Smooth muscle cell (in vitro differentiated cells): ENCODE results near the gene GRM7. TPM values are rescaled to one million over a fixed set of nuclear protein-coding genes. Genes with fewer than 3 reads are reported as not detected.

Experiments used
- DNase-seq: peaks from one replicate; lab custom pipeline; 2025; ENCODE audit not compliant: unreplicated experiment; lab: John Stamatoyannopoulos, UW
- H2AFZ ChIP-seq: fragments of 200-600 bp; sonication (generic); 2 replicates; pipeline ENCODE4 v1.6.0; 2016; ENCODE audit warnings: antibody characterized with exemption, low read depth, mild to moderate bottlenecking
- H3F3A ChIP-seq: fragments of 200-600 bp; sonication (generic); 2 replicates; pipeline ENCODE4 v1.6.0; 2017; ENCODE audit warnings: antibody characterized with exemption, low read depth
- H3K27ac ChIP-seq: fragments of 200-600 bp; sonication (generic); 2 replicates; pipeline ENCODE4 v1.5.1; 2016; ENCODE audit warnings: low read depth, mild to moderate bottlenecking
- H3K27me3 ChIP-seq: fragments of 200-600 bp; sonication (generic); 2 replicates; pipeline ENCODE4 v1.6.1; 2016; ENCODE audit warnings: low read depth, mild to moderate bottlenecking
- H3K36me3 ChIP-seq: fragments of 200-600 bp; sonication (generic); 2 replicates; pipeline ENCODE4 v1.5.1; 2016; ENCODE audit warnings: low read depth
- H3K4me1 ChIP-seq: fragments of 200-600 bp; sonication (generic); 2 replicates; pipeline ENCODE4 v1.5.1; 2016; ENCODE audit warnings: low read depth
- H3K4me2 ChIP-seq: fragments of 200-600 bp; sonication (generic); 2 replicates; pipeline ENCODE4 v1.6.0; 2016; ENCODE audit warnings: mild to moderate bottlenecking
- H3K4me3 ChIP-seq: fragments of 200-600 bp; sonication (generic); 2 replicates; pipeline ENCODE4 v1.5.1; 2016; ENCODE audit warnings: mild to moderate bottlenecking
- H3K79me2 ChIP-seq: fragments of 200-600 bp; sonication (generic); 2 replicates; pipeline ENCODE4 v1.6.0; 2016; ENCODE audit warnings: low read depth, mild to moderate bottlenecking
- H3K9ac ChIP-seq: fragments of 200-600 bp; sonication (generic); 2 replicates; pipeline ENCODE4 v1.6.0; 2016; ENCODE audit warnings: low read depth
- H3K9me3 ChIP-seq: fragments of 200-600 bp; sonication (generic); replicated peaks from 2 replicates; pipeline ENCODE4 v1.5.1; 2016; ENCODE audit warnings: low read depth
- H4K20me1 ChIP-seq: fragments of 200-600 bp; sonication (generic); 2 replicates; pipeline ENCODE4 v1.6.0; 2016; ENCODE audit warnings: low read depth
- CTCF ChIP-seq: fragments of 200-600 bp; sonication (generic); IDR thresholded peaks from 2 replicates; pipeline ENCODE4 v1.5.1; 2017; ENCODE audit warnings: borderline replicate concordance, mild to moderate bottlenecking, antibody characterized with exemption; ENCODE audit not compliant: insufficient read depth, poor library complexity, severe bottlenecking
- WGBS: methylation state at CpG from one replicate; pipeline ENCODE4 v1.1.7; 2016; ENCODE audit warnings: low lambda C conversion rate; 5-methylcytosine and 5-hydroxymethylcytosine counted together
- polyA plus RNA-seq: library from polyadenylated mRNA; unstranded; fragments of >200 nt; fragmentation: Nextera tagmentation; extraction: Ambion mirVana; gene quantifications from 2 replicates; pipeline ENCODE4 v1.2.1, GENCODE V29; 2016
- total RNA-seq: library from RNA; depleted of rRNA; stranded (reverse); fragments of >200 nt; gene quantifications from 2 replicates; pipeline ENCODE4 v1.2.3, GENCODE V29; 2014

The GRM7 gene
- total and polyA plus RNA-seq, 2 experiments from 2014 or later, result not detected

DNA sequence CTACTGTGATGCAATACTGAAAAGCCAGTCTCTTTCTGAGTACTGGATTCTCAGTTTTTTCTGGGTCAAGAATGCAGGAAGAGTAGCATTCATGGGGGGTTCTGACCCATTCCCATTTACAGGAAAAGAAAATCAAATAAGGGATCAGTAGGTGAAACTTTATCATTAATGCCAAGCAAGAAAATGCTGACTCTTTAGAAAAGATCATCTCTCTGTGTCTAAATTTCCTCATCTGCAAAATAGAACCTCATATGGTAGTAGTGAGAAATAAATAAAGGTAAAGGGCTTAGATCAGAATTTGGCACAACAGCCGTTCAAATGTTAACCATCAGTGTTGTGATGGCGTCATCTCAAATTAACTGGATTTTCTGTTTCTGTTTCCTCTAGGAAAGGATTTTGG, 833.1 kb downstream of the GRM7 start:
- H3K4me3 ChIP-seq, result no peak overlapping the region
- DNase-seq, result no peak
- no peaks in the 10 kb centered on the region for H3K4me1 ChIP-seq
- H3K9me3 ChIP-seq, result no peaks in the 10 kb centered on the region
- no peak overlapping the region for H3K4me2 ChIP-seq
- no peaks in the 10 kb centered on the region for H3K79me2 ChIP-seq
- H3F3A ChIP-seq, result no peaks in the 10 kb centered on the region
- no peaks in the 10 kb centered on the region for H3K36me3 ChIP-seq
- H3K27ac ChIP-seq, result no peak overlapping the region
- H3K9ac ChIP-seq, result no peak overlapping the region
- no peaks in the 10 kb centered on the region for H3K27me3 ChIP-seq
- no peak for TF ChIP-seq CTCF
- no peak overlapping the region for H2AFZ ChIP-seq
- WGBS, result 93% methylated on average over 2 of the region's 2 CpGs
- H4K20me1 ChIP-seq, result no peaks in the 10 kb centered on the region

- Histone ChIP-seq H3K27me3 (no peaks in the 10 kb centered on the region), H3K9ac (no peak overlapping the region), H3K79me2 (no peaks in the 10 kb centered on the region), H2AFZ (no peak overlapping the region), H3F3A (no peaks in the 10 kb centered on the region), H3K36me3 (no peaks in the 10 kb centered on the region), H3K4me1 (no peaks in the 10 kb centered on the region), H3K4me3 (no peak overlapping the region), H3K9me3 (no peaks in the 10 kb centered on the region), H3K4me2 (no peak overlapping the region), H4K20me1 (no peaks in the 10 kb centered on the region), H3K27ac (no peak overlapping the region)
- DNase-seq, result no peak
- 71% methylated on average over 1 of the region's 1 CpG for WGBS
- TF ChIP-seq CTCF, result no peak
Observed at GRCh38 chr3:7695049-7695448, 834.1 kb downstream of the GRM7 start.

- Histone ChIP-seq H3K27ac (no peak overlapping the region), H2AFZ (no peak overlapping the region), H3K9ac (no peak overlapping the region), H3K4me2 (no peak overlapping the region), H3K4me3 (no peak overlapping the region), H3K27me3 (no peaks in the 10 kb centered on the region), H3K4me1 (no peaks in the 10 kb centered on the region), H3K9me3 (no peaks in the 10 kb centered on the region), H3F3A (no peaks in the 10 kb centered on the region), H3K36me3 (no peaks in the 10 kb centered on the region), H4K20me1 (no peaks in the 10 kb centered on the region), H3K79me2 (no peaks in the 10 kb centered on the region)
- DNase-seq, result no peak
- TF ChIP-seq CTCF, result no peak
- 93% methylated on average over 2 of the region's 2 CpGs for WGBS
Observed at GRCh38 chr3:7696320-7696719, 835.4 kb downstream of the GRM7 start.

GRCh38 chr3:7697548-7697947, 836.6 kb downstream of the GRM7 start:
- H3K4me1 ChIP-seq, result no peaks in the 10 kb centered on the region
- no peaks in the 10 kb centered on the region for H3K27me3 ChIP-seq
- H3K27ac ChIP-seq, result no peak overlapping the region
- no peaks in the 10 kb centered on the region for H3K9me3 ChIP-seq
- no peak for DNase-seq
- H3K4me3 ChIP-seq, result no peak overlapping the region
- no peak overlapping the region for H3K4me2 ChIP-seq
- 61% methylated on average over 4 of the region's 4 CpGs for WGBS
- no peaks in the 10 kb centered on the region for H3K36me3 ChIP-seq
- no peaks in the 10 kb centered on the region for H4K20me1 ChIP-seq
- H3K79me2 ChIP-seq, result no peaks in the 10 kb centered on the region
- no peak overlapping the region for H2AFZ ChIP-seq
- no peak overlapping the region for H3K9ac ChIP-seq
- no peaks in the 10 kb centered on the region for H3F3A ChIP-seq
- TF ChIP-seq CTCF, result no peak
